ENCODE measurements around the gene SIL1. TPM values are rescaled to one million over a fixed set of nuclear protein-coding genes. Genes with fewer than 3 reads are reported as not detected.

SIL1 gene
- total RNA-seq, 1 experiment from 2014 or later, result 10.7 TPM

DNA sequence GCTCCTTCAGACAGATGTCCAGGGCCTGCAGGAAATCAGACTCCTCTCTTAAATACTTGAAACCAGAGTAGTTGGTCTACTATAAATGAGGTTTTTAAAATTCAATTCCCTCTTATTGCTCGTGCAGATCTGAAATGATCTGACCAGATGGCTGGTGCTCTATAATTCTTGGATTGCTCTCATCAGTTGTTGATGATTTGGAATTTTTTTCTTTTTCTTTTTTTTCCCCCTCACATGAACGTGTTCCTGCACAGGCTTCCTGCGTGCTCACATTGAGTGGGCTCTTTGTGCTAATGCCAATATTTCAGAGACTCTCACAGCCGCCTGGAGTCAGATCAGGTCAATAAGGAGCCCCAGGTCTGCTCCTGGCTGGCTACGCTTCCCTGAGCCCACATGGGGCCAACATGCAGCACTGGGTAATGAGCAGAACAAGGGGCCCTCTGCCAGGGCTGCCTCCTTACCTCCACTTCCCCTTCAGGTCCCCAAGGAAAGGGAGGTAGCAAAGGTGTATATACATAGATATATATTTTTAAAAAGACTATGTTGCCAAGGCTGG, 82.0 kb downstream of the SIL1 start:
- Mint-ChIP-seq H3K4me1 (no peaks in the 10 kb centered on the region), H3K27me3 (ENCODE audit: low read depth) (no peaks in the 10 kb centered on the region), H3K9me3 (peaks cover 10% of the 10 kb centered on the region), H3K36me3 (peaks cover 9% of the 10 kb centered on the region), H3K4me3 (no peak overlapping the region), H3K27ac (no peak overlapping the region)
- ChIA-PET CTCF (interaction anchor here (1.2 kb wide), 1 partner anchor 326 kb away, joined by 3 read pairs; no protein-coding TSS in a partner anchor), POLR2A (no interaction called here)
- ATAC-seq, result no peak
- TF ChIP-seq ATF3 (CRISPR knock-in tag; conservative IDR thresholded peaks at IDR 0.05) (no peak), FOXJ3 (CRISPR knock-in tag; IDR thresholded peaks at IDR 0.05; ENCODE audit: borderline replicate concordance) (no peak), TEAD1 (CRISPR knock-in tag; IDR thresholded peaks at IDR 0.05) (no peak), RELA (CRISPR knock-in tag; IDR thresholded peaks at IDR 0.05; ENCODE audit: borderline replicate concordance) (no peak), ZNF232 (CRISPR knock-in tag; IDR thresholded peaks at IDR 0.05) (no peak), ZNF416 (CRISPR knock-in tag; IDR thresholded peaks at IDR 0.05) (no peak), NR2C2 (CRISPR knock-in tag; IDR thresholded peaks at IDR 0.05) (no peak), MYBL2 (CRISPR knock-in tag; IDR thresholded peaks at IDR 0.05) (no peak), ZNF121 (CRISPR knock-in tag; IDR thresholded peaks at IDR 0.05) (no peak)
- TF ChIP-seq, protein P1, sequence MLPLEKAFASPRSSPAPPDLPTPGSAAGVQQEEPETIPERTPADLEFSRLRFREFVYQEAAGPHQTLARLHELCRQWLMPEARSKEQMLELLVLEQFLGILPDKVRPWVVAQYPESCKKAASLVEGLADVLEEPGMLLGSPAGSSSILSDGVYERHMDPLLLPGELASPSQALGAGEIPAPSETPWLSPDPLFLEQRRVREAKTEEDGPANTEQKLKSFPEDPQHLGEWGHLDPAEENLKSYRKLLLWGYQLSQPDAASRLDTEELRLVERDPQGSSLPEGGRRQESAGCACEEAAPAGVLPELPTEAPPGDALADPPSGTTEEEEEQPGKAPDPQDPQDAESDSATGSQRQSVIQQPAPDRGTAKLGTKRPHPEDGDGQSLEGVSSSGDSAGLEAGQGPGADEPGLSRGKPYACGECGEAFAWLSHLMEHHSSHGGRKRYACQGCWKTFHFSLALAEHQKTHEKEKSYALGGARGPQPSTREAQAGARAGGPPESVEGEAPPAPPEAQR (CRISPR knock-in tag; IDR thresholded peaks at IDR 0.05), result no peak
- TF ChIP-seq, protein P2, sequence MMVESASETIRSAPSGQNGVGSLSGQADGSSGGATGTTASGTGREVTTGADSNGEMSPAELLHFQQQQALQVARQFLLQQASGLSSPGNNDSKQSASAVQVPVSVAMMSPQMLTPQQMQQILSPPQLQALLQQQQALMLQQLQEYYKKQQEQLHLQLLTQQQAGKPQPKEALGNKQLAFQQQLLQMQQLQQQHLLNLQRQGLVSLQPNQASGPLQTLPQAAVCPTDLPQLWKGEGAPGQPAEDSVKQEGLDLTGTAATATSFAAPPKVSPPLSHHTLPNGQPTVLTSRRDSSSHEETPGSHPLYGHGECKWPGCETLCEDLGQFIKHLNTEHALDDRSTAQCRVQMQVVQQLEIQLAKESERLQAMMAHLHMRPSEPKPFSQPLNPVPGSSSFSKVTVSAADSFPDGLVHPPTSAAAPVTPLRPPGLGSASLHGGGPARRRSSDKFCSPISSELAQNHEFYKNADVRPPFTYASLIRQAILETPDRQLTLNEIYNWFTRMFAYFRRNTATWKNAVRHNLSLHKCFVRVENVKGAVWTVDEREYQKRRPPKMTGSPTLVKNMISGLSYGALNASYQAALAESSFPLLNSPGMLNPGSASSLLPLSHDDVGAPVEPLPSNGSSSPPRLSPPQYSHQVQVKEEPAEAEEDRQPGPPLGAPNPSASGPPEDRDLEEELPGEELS (CRISPR knock-in tag; IDR thresholded peaks at IDR 0.05), result no peak
- TF ChIP-seq, protein P3, sequence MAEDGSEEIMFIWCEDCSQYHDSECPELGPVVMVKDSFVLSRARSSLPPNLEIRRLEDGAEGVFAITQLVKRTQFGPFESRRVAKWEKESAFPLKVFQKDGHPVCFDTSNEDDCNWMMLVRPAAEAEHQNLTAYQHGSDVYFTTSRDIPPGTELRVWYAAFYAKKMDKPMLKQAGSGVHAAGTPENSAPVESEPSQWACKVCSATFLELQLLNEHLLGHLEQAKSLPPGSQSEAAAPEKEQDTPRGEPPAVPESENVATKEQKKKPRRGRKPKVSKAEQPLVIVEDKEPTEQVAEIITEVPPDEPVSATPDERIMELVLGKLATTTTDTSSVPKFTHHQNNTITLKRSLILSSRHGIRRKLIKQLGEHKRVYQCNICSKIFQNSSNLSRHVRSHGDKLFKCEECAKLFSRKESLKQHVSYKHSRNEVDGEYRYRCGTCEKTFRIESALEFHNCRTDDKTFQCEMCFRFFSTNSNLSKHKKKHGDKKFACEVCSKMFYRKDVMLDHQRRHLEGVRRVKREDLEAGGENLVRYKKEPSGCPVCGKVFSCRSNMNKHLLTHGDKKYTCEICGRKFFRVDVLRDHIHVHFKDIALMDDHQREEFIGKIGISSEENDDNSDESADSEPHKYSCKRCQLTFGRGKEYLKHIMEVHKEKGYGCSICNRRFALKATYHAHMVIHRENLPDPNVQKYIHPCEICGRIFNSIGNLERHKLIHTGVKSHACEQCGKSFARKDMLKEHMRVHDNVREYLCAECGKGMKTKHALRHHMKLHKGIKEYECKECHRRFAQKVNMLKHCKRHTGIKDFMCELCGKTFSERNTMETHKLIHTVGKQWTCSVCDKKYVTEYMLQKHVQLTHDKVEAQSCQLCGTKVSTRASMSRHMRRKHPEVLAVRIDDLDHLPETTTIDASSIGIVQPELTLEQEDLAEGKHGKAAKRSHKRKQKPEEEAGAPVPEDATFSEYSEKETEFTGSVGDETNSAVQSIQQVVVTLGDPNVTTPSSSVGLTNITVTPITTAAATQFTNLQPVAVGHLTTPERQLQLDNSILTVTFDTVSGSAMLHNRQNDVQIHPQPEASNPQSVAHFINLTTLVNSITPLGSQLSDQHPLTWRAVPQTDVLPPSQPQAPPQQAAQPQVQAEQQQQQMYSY (CRISPR knock-in tag; IDR thresholded peaks at IDR 0.05), result no peak
- no peak for DNase-seq (ENCODE audit: low spot score)

GRCh38 chr5:139113892-139114291, 84.3 kb downstream of the SIL1 start:
- POLR2A ChIA-PET, result no interaction called here
- no peak for DNase-seq (ENCODE audit: low spot score)
- H3K27me3 Mint-ChIP-seq (ENCODE audit: low read depth), result no peaks in the 10 kb centered on the region
- TF ChIP-seq GRHL2 (CRISPR knock-in tag; IDR thresholded peaks at IDR 0.05; ENCODE audit: insufficient replicate concordance, severe bottlenecking) (no peak), NFYB (CRISPR knock-in tag; conservative IDR thresholded peaks at IDR 0.05; ENCODE audit: low read depth) (no peak), ZNF263 (CRISPR knock-in tag; IDR thresholded peaks at IDR 0.05; ENCODE audit: low read depth) (no peak), ESRRA (CRISPR knock-in tag; IDR thresholded peaks at IDR 0.05; ENCODE audit: borderline replicate concordance) (no peak), NR3C1 (CRISPR knock-in tag; conservative IDR thresholded peaks at IDR 0.05; ENCODE audit: low read depth) (no peak), RORB (CRISPR knock-in tag; IDR thresholded peaks at IDR 0.05) (no peak), JAZF1 (CRISPR knock-in tag; IDR thresholded peaks at IDR 0.05) (no peak), AR (CRISPR knock-in tag; IDR thresholded peaks at IDR 0.05) (no peak), ZNF671 (CRISPR knock-in tag; IDR thresholded peaks at IDR 0.05) (no peak), USF2 (CRISPR knock-in tag; IDR thresholded peaks at IDR 0.05) (no peak)
- TF ChIP-seq, protein P4, sequence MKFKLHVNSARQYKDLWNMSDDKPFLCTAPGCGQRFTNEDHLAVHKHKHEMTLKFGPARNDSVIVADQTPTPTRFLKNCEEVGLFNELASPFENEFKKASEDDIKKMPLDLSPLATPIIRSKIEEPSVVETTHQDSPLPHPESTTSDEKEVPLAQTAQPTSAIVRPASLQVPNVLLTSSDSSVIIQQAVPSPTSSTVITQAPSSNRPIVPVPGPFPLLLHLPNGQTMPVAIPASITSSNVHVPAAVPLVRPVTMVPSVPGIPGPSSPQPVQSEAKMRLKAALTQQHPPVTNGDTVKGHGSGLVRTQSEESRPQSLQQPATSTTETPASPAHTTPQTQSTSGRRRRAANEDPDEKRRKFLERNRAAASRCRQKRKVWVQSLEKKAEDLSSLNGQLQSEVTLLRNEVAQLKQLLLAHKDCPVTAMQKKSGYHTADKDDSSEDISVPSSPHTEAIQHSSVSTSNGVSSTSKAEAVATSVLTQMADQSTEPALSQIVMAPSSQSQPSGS (CRISPR knock-in tag; IDR thresholded peaks at IDR 0.05; ENCODE audit: borderline replicate concordance, low read depth), result no peak

More at GRCh38 chr5:139113892-139114291, 84.3 kb downstream of the SIL1 start:
- Mint-ChIP-seq H3K4me3 (no peak overlapping the region), H3K36me3 (peaks cover 11% of the 10 kb centered on the region), H3K4me1 (peaks cover 3% of the 10 kb centered on the region), H3K27ac (no peak overlapping the region), H3K9me3 (peaks cover 15% of the 10 kb centered on the region)
- no peak for ATAC-seq
- CTCF ChIA-PET, result no interaction called here

Measured in WTC11 (cell line).